Measurements from ENCODE around the gene CCDC57.

The CCDC57 gene

DNA sequence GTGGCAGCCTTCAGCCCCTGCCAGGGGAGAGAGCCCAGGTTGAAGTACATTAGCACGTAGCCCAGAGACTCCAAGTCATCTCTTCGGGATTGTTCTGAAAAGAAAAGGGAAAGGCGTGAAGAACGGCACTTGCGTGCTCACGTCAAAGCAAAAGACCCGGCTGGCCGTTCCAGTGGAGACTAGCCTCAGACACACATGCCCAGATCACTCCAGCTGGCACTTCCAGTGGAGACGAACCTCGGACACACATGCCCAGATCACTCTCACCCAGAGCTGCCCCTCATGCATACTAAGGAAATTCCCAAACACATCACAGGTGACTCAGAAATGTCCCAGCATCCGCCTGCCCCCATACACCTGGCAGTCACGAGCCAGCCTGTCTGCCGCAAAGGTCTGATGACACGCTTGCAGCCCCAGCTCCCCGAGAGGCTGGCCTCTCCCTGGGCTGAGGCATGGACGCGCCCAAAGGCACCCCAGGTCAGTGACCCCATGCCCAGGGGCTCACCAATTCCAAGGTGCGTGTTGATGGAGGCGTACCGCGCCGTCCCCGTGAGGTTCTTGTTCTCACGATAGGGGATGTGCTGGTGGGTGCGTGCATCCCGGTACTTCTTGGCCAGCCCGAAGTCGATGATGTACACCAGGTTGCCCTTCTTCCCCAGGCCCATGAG is 40.0 kb upstream of the CCDC57 start:
- Histone ChIP-seq H3K27ac (ENCODE audit: low read depth, low read length) (no peak overlapping the region), H3K4me3 (ENCODE audit: low read length) (no peak overlapping the region), H3K79me2 (ENCODE audit: control insufficient read depth, low read length) (peaks cover 30% of the 10 kb centered on the region), H3K36me3 (ENCODE audit: control insufficient read depth, low read length) (peaks cover 89% of the 10 kb centered on the region), H3F3A (ENCODE audit: control insufficient read depth, insufficient read depth) (peaks cover 4% of the 10 kb centered on the region; the same call in 1 of the 2 replicates), H4K20me1 (ENCODE audit: control insufficient read depth, insufficient read depth, low read depth, low read length) (0 out of 2 replicates have a peak, but pooled peaks cover 2% of the 10 kb centered on the region), H3K4me1 (ENCODE audit: control insufficient read depth, low read length) (no peaks in the 10 kb centered on the region), H3K4me2 (ENCODE audit: low read length) (no peak overlapping the region), H3K9me3 (ENCODE audit: control insufficient read depth, insufficient read depth, low read length) (0 out of 2 replicates have a peak, but pooled peaks cover 3% of the 10 kb centered on the region), H3K9me2 (replicated peaks; ENCODE audit: control insufficient read depth, low read length) (no peaks in the 10 kb centered on the region), H3K27me3 (ENCODE audit: control insufficient read depth, low read length) (no peaks in the 10 kb centered on the region)
- TF ChIP-seq EZH2phosphoT487 (IDR thresholded peaks at IDR 0.05; ENCODE audit: borderline replicate concordance, low read length) = no peak
- TF ChIP-seq, protein P1, sequence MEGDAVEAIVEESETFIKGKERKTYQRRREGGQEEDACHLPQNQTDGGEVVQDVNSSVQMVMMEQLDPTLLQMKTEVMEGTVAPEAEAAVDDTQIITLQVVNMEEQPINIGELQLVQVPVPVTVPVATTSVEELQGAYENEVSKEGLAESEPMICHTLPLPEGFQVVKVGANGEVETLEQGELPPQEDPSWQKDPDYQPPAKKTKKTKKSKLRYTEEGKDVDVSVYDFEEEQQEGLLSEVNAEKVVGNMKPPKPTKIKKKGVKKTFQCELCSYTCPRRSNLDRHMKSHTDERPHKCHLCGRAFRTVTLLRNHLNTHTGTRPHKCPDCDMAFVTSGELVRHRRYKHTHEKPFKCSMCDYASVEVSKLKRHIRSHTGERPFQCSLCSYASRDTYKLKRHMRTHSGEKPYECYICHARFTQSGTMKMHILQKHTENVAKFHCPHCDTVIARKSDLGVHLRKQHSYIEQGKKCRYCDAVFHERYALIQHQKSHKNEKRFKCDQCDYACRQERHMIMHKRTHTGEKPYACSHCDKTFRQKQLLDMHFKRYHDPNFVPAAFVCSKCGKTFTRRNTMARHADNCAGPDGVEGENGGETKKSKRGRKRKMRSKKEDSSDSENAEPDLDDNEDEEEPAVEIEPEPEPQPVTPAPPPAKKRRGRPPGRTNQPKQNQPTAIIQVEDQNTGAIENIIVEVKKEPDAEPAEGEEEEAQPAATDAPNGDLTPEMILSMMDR (IDR thresholded peaks at IDR 0.05; ENCODE audit: low read depth, low read length, poor library complexity, severe bottlenecking) = no peak

DNA sequence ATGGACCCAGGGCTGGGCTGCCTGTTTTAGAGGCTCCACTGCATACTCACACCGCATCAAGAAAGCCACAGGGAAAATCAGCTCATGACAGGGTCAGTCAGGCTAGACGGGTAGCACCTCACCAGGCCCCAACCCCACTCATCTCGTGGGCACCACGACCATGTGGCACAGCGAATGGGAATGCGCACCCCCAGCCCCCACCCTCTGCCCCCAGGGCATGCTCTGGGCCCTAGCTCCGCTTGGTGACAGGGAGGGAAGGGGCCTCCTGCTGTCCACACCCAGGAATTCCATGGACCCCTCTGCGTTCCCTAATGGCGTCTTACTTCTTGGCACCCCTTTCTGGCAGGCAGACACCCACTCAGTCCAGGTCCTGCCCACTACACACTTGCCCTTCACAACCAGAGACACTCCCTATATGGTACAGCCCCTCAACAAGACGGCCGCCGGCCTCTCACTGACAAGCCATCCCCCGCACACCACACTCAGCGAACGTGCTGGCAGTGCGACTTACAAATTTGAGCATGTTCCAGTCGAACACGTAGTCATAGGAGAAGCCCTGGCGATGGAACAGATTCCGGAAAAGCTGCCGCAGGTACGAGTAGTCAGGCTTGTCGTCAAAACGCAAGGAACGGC is 38.3 kb upstream of the CCDC57 start:
- Histone ChIP-seq H4K20me1 (ENCODE audit: control insufficient read depth, insufficient read depth, low read depth, low read length) (0 out of 2 replicates have a peak, but pooled peaks cover 2% of the 10 kb centered on the region), H3K4me2 (ENCODE audit: low read length) (no peak overlapping the region), H3K27ac (ENCODE audit: low read depth, low read length) (no peak overlapping the region), H3K27me3 (ENCODE audit: control insufficient read depth, low read length) (no peaks in the 10 kb centered on the region), H3K4me3 (ENCODE audit: low read length) (no peak overlapping the region), H3K9me2 (replicated peaks; ENCODE audit: control insufficient read depth, low read length) (no peaks in the 10 kb centered on the region), H3K4me1 (ENCODE audit: control insufficient read depth, low read length) (no peaks in the 10 kb centered on the region), H3K36me3 (ENCODE audit: control insufficient read depth, low read length) (peaks cover 88% of the 10 kb centered on the region), H3F3A (ENCODE audit: control insufficient read depth, insufficient read depth) (peaks cover 2% of the 10 kb centered on the region; the same call in 1 of the 2 replicates), H3K9me3 (ENCODE audit: control insufficient read depth, insufficient read depth, low read length) (0 out of 2 replicates have a peak, but pooled peaks cover 3% of the 10 kb centered on the region), H3K79me2 (ENCODE audit: control insufficient read depth, low read length) (peaks cover 14% of the 10 kb centered on the region)
- TF ChIP-seq EZH2phosphoT487 (IDR thresholded peaks at IDR 0.05; ENCODE audit: borderline replicate concordance, low read length) = no peak
- TF ChIP-seq, protein P1 (IDR thresholded peaks at IDR 0.05; ENCODE audit: low read depth, low read length, poor library complexity, severe bottlenecking) = no peak

DNA sequence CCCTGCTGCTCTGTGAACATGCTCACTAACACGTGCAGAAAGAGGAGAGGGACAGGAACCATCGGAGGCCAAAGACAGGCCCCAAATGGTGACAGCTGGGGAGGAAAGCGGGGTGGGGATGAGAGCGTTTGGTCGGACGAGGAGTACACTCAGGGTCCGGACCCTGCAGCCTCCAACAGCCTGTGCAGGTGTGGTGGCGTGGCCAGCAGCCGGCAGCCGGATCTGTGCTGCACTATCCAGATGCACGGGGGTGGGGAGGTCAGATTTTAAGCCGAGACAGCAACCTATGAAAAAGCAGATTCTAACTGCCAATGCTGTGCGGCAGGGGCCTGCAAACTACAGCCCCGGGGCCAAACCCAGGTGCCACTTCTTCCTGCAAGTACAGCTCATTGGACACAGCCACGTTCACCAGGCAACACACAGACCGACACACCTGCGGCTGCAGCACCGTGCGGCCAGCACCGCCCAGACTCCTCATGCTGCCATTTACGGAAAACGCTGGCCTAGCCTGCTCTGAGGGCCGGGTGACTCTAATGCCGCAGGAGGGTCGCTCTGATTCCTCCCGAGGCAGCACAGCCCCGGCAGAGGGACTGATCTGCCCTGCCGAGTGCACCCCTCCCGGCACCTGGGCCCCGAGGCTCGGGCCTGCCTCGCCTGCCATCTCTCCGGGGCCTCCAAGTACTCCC is 37.4 kb upstream of the CCDC57 start:
- TF ChIP-seq, protein P1 (IDR thresholded peaks at IDR 0.05; ENCODE audit: low read depth, low read length, poor library complexity, severe bottlenecking) = no peak
- TF ChIP-seq EZH2phosphoT487 (IDR thresholded peaks at IDR 0.05; ENCODE audit: borderline replicate concordance, low read length) = no peak
- Histone ChIP-seq H3F3A (ENCODE audit: control insufficient read depth, insufficient read depth) (no peaks in the 10 kb centered on the region), H3K4me3 (ENCODE audit: low read length) (no peak overlapping the region), H3K4me1 (ENCODE audit: control insufficient read depth, low read length) (no peaks in the 10 kb centered on the region), H3K9me2 (replicated peaks; ENCODE audit: control insufficient read depth, low read length) (no peaks in the 10 kb centered on the region), H3K4me2 (ENCODE audit: low read length) (no peak overlapping the region), H3K9me3 (ENCODE audit: control insufficient read depth, insufficient read depth, low read length) (no peaks in the 10 kb centered on the region), H3K27me3 (ENCODE audit: control insufficient read depth, low read length) (no peaks in the 10 kb centered on the region), H3K79me2 (ENCODE audit: control insufficient read depth, low read length) (peaks cover 7% of the 10 kb centered on the region), H3K27ac (ENCODE audit: low read depth, low read length) (no peak overlapping the region), H4K20me1 (ENCODE audit: control insufficient read depth, insufficient read depth, low read depth, low read length) (0 out of 2 replicates have a peak, but pooled peaks cover 2% of the 10 kb centered on the region), H3K36me3 (ENCODE audit: control insufficient read depth, low read length) (peaks cover 88% of the 10 kb centered on the region)
